H1 (cell line): ENCODE data around the gene TEF. TPM values are rescaled to one million over a fixed set of nuclear protein-coding genes. Genes with fewer than 3 reads are reported as not detected.

ENCODE experiments used
- CTCF ChIA-PET: fragments of 300-600 bp; sonication (Branson Sonifier 250); formaldehyde crosslinking; loops from one replicate; lab custom pipeline; 2021; ENCODE audit not compliant: partially characterized antibody; lab: Charles Lee
- POLR2A ChIA-PET: fragments of 300-600 bp; sonication (Branson Sonifier 250); formaldehyde crosslinking; loops from one replicate; lab custom pipeline; 2021; ENCODE audit warnings: inconsistent platforms; ENCODE audit not compliant: partially characterized antibody; lab: Charles Lee
- DNase-seq, 2 experiments: peaks; one replicate each; pipeline versions ENCODE4 v3.0.0 to v3.0.0-alpha.2; 2010 to 2022; ENCODE audit warnings: low spot score in 2 of 2, low read depth in 1 of 2, mixed read lengths in 1 of 2
- FAIRE-seq: peaks from 2 replicates; lab custom pipeline; 2011; peaks lifted over from hg19 to GRCh38; lab: Jason Lieb, UNC
- H2AFZ ChIP-seq: 2 replicates; pipeline ENCODE4 v1.8.1; 2012; ENCODE audit warnings: low read length, inconsistent platforms
- H2AK5ac ChIP-seq: 2 replicates; pipeline ENCODE4 v1.6.1; 2013; ENCODE audit warnings: low read depth, low read length
- H2BK120ac ChIP-seq: replicated peaks from 2 replicates; pipeline ENCODE3; 2013; ENCODE audit warnings: low read depth, low read length, inconsistent platforms
- H2BK12ac ChIP-seq: 2 replicates; pipeline ENCODE4 v1.6.1; 2013; ENCODE audit warnings: low read depth, low read length
- H2BK15ac ChIP-seq: 2 replicates; pipeline ENCODE4 v1.6.1; 2013; ENCODE audit warnings: low read length
- H2BK20ac ChIP-seq: 2 replicates; pipeline ENCODE4 v1.6.1; 2013; ENCODE audit warnings: low read length
- H2BK5ac ChIP-seq: 2 replicates; pipeline ENCODE4 v1.6.1; 2013; ENCODE audit warnings: low read depth, low read length
- H3K14ac ChIP-seq: 2 replicates; pipeline ENCODE4 v1.6.1; 2013; ENCODE audit warnings: inconsistent platforms; ENCODE audit not compliant: insufficient read length
- H3K18ac ChIP-seq: 2 replicates; pipeline ENCODE4 v1.6.1; 2013; ENCODE audit warnings: low read length; ENCODE audit errors: extremely low read depth
- H3K23ac ChIP-seq: 2 replicates; pipeline ENCODE4 v1.6.1; 2013; ENCODE audit warnings: inconsistent platforms; ENCODE audit not compliant: insufficient read length
- H3K23me2 ChIP-seq: 2 replicates; pipeline ENCODE4 v1.6.1; 2013; ENCODE audit warnings: low read depth, low read length
- H3K27ac ChIP-seq: 2 replicates; pipeline ENCODE4 v1.6.1; 2011; ENCODE audit warnings: low read depth, low read length, inconsistent platforms
- H3K27me3 ChIP-seq, 4 experiments: replicated peaks in 1 of 4; 1 replicate in 1 of 4; 2 replicates in 3 of 4; pipeline versions ENCODE4 v1.6.1 to v1.8.1; 2011 to 2013; ENCODE audit warnings: low read length in 3 of 4, mild to moderate bottlenecking in 3 of 4, inconsistent platforms in 2 of 4, mixed read lengths in 2 of 4, moderate library complexity in 1 of 4; ENCODE audit not compliant: control insufficient read depth in 3 of 4, insufficient read depth in 3 of 4; ENCODE audit errors: extremely low read depth in 1 of 4
- H3K36me3 ChIP-seq, 4 experiments: 2 replicates each; pipeline versions ENCODE4 v1.6.1 to v1.8.1; 2011 to 2013; ENCODE audit warnings: mild to moderate bottlenecking in 4 of 4, low read length in 3 of 4, moderate library complexity in 2 of 4, control low read depth in 1 of 4, inconsistent platforms in 1 of 4; ENCODE audit not compliant: insufficient read depth in 4 of 4, control insufficient read depth in 2 of 4
- H3K4ac ChIP-seq: replicated peaks from 2 replicates; pipeline ENCODE3; 2013; ENCODE audit warnings: low read length, low read depth, mixed read lengths, inconsistent platforms; ENCODE audit not compliant: insufficient read length
- H3K4me1 ChIP-seq, 4 experiments: replicated peaks in 1 of 4; 1 replicate in 1 of 4; 2 replicates in 3 of 4; pipeline versions ENCODE4 v1.6.1 to v1.8.1; 2011 to 2013; ENCODE audit warnings: low read length in 3 of 4, inconsistent platforms in 2 of 4, mixed read lengths in 1 of 4; ENCODE audit not compliant: insufficient read depth in 4 of 4, control insufficient read depth in 3 of 4
- H3K4me2 ChIP-seq, 2 experiments: 2 replicates each; pipeline versions ENCODE4 v1.6.1 to v1.8.1; 2011 to 2013; ENCODE audit warnings: low read depth in 2 of 2, low read length in 2 of 2, control low read depth in 1 of 2, inconsistent platforms in 1 of 2, mild to moderate bottlenecking in 1 of 2; ENCODE audit not compliant: insufficient read depth in 1 of 2
- H3K4me3 ChIP-seq, 4 experiments: fragments of 200-600, 300-600 bp in 1 of 4; sonication (generic), shearing (Covaris generic), sonication (Bioruptor Twin) in 1 of 4; 2 replicates each; pipeline versions ENCODE4 v1.5.1 to v1.8.1; 2011 to 2016; ENCODE audit warnings: low read length in 4 of 4, low read depth in 3 of 4, control low read depth in 2 of 4, inconsistent platforms in 2 of 4, mild to moderate bottlenecking in 2 of 4, mixed read lengths in 1 of 4, moderate library complexity in 1 of 4; ENCODE audit not compliant: insufficient read depth in 2 of 4; ENCODE audit errors: extremely low read depth in 1 of 4
- H3K56ac ChIP-seq: replicated peaks from 2 replicates; pipeline ENCODE3; 2013; ENCODE audit warnings: low read depth, mild to moderate bottlenecking, mixed read lengths, low read length, inconsistent platforms; ENCODE audit not compliant: insufficient read length
- H3K79me1 ChIP-seq: 2 replicates; pipeline ENCODE4 v1.6.1; 2013; ENCODE audit warnings: low read depth, low read length, control low read depth
- H3K79me2 ChIP-seq, 2 experiments: 2 replicates each; pipeline versions ENCODE4 v1.6.1 to v1.8.1; 2012 to 2013; ENCODE audit warnings: low read length in 2 of 2, mild to moderate bottlenecking in 2 of 2, inconsistent platforms in 1 of 2; ENCODE audit not compliant: insufficient read depth in 2 of 2, control insufficient read depth in 1 of 2
- H3K9ac ChIP-seq, 4 experiments: replicated peaks in 1 of 4; 1 replicate in 1 of 4; 2 replicates in 3 of 4; pipeline versions ENCODE4 v1.6.1 to v1.8.1; 2011 to 2013; ENCODE audit warnings: low read depth in 3 of 4, low read length in 3 of 4, control low read depth in 2 of 4, mild to moderate bottlenecking in 2 of 4, moderate library complexity in 2 of 4, inconsistent platforms in 1 of 4; ENCODE audit errors: extremely low read depth in 1 of 4
- H3K9me3 ChIP-seq, 2 experiments: 2 replicates each; pipeline versions ENCODE4 v1.6.1 to v1.8.1; 2012 to 2013; ENCODE audit warnings: mild to moderate bottlenecking in 2 of 2, moderate library complexity in 2 of 2, control low read depth in 1 of 2, inconsistent platforms in 1 of 2, low read depth in 1 of 2, low read length in 1 of 2, mixed read lengths in 1 of 2; ENCODE audit not compliant: insufficient read depth in 2 of 2
- H4K20me1 ChIP-seq, 2 experiments: replicated peaks in 1 of 2; 2 replicates each; pipeline versions ENCODE3 to v1.8.1; 2011 to 2013; ENCODE audit warnings: inconsistent platforms in 2 of 2, low read length in 2 of 2, mild to moderate bottlenecking in 1 of 2; ENCODE audit not compliant: insufficient read depth in 2 of 2, control insufficient read depth in 1 of 2
- H4K5ac ChIP-seq: 2 replicates; pipeline ENCODE4 v1.6.1; 2013; ENCODE audit warnings: low read length, low read depth, mixed read lengths, inconsistent platforms; ENCODE audit not compliant: insufficient read length
- H4K8ac ChIP-seq: 2 replicates; pipeline ENCODE4 v1.8.0; 2013; ENCODE audit warnings: mild to moderate bottlenecking, moderate library complexity, low read length, inconsistent platforms; ENCODE audit not compliant: insufficient read depth; ENCODE audit errors: extremely low read depth
- H4K91ac ChIP-seq: replicated peaks from 2 replicates; pipeline ENCODE3; 2013; ENCODE audit warnings: low read length, mixed read lengths, inconsistent platforms; ENCODE audit not compliant: insufficient read length
- CBX8 ChIP-seq: fragments of 300-800, 300-1000 bp; sonication (generic); IDR thresholded peaks from 2 replicates; pipeline ENCODE4 v1.7.1; 2016; ENCODE audit warnings: low read depth, low read length, borderline replicate concordance
- KDM4A ChIP-seq: IDR thresholded peaks from one replicate; pipeline ENCODE4 v1.7.1; 2012; ENCODE audit warnings: low read depth, mild to moderate bottlenecking, moderate library complexity, low read length, inconsistent platforms; ENCODE audit not compliant: severe bottlenecking
- WGBS, 2 experiments: shearing (Covaris generic) in 1 of 2; methylation state at CpG; one replicate each; pipeline versions ENCODE4 v1.1.6 to v1.1.7; 2013 to 2015; ENCODE audit warnings: low lambda C conversion rate in 2 of 2, mixed read lengths in 2 of 2, inconsistent platforms in 1 of 2, low coverage in 1 of 2, missing lambda C conversion rate in 1 of 2; ENCODE audit not compliant: insufficient replicate concordance in 2 of 2, insufficient coverage in 1 of 2, insufficient read length in 1 of 2; ENCODE audit errors: extremely low coverage in 1 of 2, missing lambda C conversion rate in 1 of 2; 5-methylcytosine and 5-hydroxymethylcytosine counted together
- polyA plus RNA-seq, 7 experiments: library from polyadenylated mRNA; depleted of rRNA in 3 of 7; stranded (reverse) in 5 of 7; unstranded in 2 of 7; fragments of >200 nt in 5 of 7; fragments of 200-250 nt in 2 of 7; gene quantifications; 1 replicate in 5 of 7; 2 replicates in 1 of 7; 4 replicates in 1 of 7; pipeline versions ENCODE4 v1.2.1 to v1.2.3, GENCODE V29; 2011 to 2013; ENCODE audit warnings: missing spikeins in 2 of 7, mixed read lengths in 2 of 7
- total RNA-seq: library from RNA; stranded (reverse); fragmentation: NEBNext Ultra II Directional; extraction: Animal tissue kit (Norgen Biotek cat#: 25700); gene quantifications from 2 replicates; pipeline ENCODE4 v1.2.1, GENCODE V29; 2021

Gene TEF
- total and polyA plus RNA-seq, 2 of the 8 experiments (the other 6 are each of a cell fraction or from before 2014, with no cell fraction given): 7.4 to 9.0 TPM

DNA sequence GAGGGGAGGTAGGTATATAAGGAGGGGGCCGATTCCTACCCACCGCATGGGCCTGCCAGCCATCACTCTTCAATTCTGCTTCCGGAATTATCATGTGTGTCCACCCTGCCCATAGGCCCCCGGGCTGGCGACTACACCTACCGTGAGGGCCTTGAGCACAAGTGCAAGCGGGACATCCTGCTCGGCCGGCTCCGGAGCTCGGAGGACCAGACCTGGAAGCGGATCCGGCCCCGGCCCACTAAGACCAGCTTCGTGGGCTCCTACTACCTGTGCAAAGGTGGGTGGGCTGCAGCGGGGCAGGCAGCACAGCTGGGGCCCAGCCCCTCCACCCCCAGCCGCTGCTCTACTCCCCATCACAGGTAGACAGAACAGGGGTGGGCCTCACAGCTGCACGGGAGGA, 38.4 kb upstream of the TEF start:
- CTCF ChIA-PET: interaction anchor here (0.7 kb wide), 1 partner anchor 15 kb away, joined by 3 read pairs; no protein-coding TSS in a partner anchor
- no peaks in the 10 kb centered on the region for H3K79me1 ChIP-seq
- H2BK20ac ChIP-seq: no peak overlapping the region
- no peaks in the 10 kb centered on the region for H3K79me2 ChIP-seq
- H3K9ac ChIP-seq: no peak overlapping the region
- H3K4me2 ChIP-seq: no peak overlapping the region
- H3K4me1 ChIP-seq: no peaks in the 10 kb centered on the region
- no peak overlapping the region for H4K5ac ChIP-seq
- H3K9me3 ChIP-seq: no peaks in the 10 kb centered on the region
- no peaks in the 10 kb centered on the region for H3K23me2 ChIP-seq
- no peak for FAIRE-seq
- H3K27me3 ChIP-seq: no peaks in the 10 kb centered on the region; a peak in 1 of 7 replicates
- no peak overlapping the region for H3K56ac ChIP-seq
- H2BK120ac ChIP-seq: no peak overlapping the region
- no peak overlapping the region for H3K4ac ChIP-seq
- DNase-seq: no peak
- H3K36me3 ChIP-seq: peaks cover 15 to 46% (median 32%) of the 10 kb centered on the region in 4 experiments
- no peak overlapping the region for H2AFZ ChIP-seq
- H2BK15ac ChIP-seq: no peak overlapping the region
- WGBS, 2 experiments: 94% methylated on average over 17 of the region's 18 CpGs; no CpG with 5 or more reads in 1 of the 2 experiments
- no peak overlapping the region for H3K18ac ChIP-seq
- H2BK5ac ChIP-seq: no peak overlapping the region
- no peak overlapping the region for H2BK12ac ChIP-seq
- TF ChIP-seq CBX8 (no peak), KDM4A (no peak)
- TF ChIP-seq, all 59 proteins: peak for 0
- Histone ChIP-seq H4K8ac (no peak overlapping the region), H3K14ac (no peak overlapping the region), H4K91ac (no peak overlapping the region), H3K23ac (no peak overlapping the region), H4K20me1 (peaks cover 0 to 1% of the 10 kb centered on the region in 2 experiments), H3K27ac (no peak overlapping the region; the same call in 1 of the 2 replicates), H2AK5ac (no peak overlapping the region), H3K4me3 (no peak overlapping the region)
- POLR2A ChIA-PET: interaction anchor here (0.6 to 2.2 kb wide), 8 partner anchors 10 to 39 kb away, joined by 3 to 9 read pairs (median 4); partner anchors contain the start of gene TEF
